ENCODE results near the gene GAREM1.
A peak's percentile ranks its signal among the peaks of the same experiment; 100 is the strongest.

The GAREM1 gene

DNA sequence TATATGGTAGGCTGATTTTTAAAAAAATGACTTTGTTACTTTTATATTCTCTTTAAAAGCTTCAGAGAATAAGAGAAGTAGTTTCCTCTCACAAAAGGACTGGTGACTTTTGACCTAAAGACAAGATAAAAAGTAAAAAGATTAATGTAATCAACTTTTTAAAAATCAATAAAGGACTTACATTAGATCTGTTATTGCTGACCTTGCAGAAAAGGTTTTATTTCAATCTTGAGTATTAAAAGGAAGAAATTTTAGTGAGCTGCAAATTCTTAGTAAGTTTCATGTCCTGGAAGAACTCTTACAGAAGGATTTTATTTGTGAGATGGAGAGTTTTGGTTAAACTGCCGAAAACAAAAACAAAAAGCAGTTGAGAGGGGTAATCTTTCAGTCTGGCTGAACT, 2.2 kb upstream of the GAREM1 start:
- no peak for TF ChIP-seq JUND (IDR thresholded peaks at IDR 0.05; ENCODE audit: low read depth)
- no peak for DNase-seq (ENCODE audit: low read depth in 1 of 2, low spot score in 1 of 2)
- in situ Hi-C loops (cut with HindIII; ENCODE audit: low pct_unique_long_range_greater_than_20kb, low sequenced_read_pairs) = no loop called here

DNA sequence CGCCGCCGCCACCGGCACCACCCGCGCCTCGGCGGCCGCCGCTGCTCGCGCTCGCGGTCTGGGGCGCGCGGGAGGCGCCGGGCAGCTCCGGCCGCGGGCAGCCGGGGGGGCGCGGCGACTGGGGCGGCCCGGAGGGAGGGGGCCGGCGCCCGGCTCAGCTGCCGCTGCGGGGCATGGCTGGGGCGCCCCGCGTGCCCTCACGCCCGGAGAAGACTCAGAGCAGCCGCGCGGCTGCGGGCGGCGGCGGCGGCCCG, 295 bp downstream of the GAREM1 start:
- in situ Hi-C loops (cut with HindIII; ENCODE audit: low pct_unique_long_range_greater_than_20kb, low sequenced_read_pairs) = no loop called here
- no peak for TF ChIP-seq JUND (IDR thresholded peaks at IDR 0.05; ENCODE audit: low read depth)
- DNase-seq (ENCODE audit: low read depth in 1 of 2, low spot score in 1 of 2) = no peak

DNA sequence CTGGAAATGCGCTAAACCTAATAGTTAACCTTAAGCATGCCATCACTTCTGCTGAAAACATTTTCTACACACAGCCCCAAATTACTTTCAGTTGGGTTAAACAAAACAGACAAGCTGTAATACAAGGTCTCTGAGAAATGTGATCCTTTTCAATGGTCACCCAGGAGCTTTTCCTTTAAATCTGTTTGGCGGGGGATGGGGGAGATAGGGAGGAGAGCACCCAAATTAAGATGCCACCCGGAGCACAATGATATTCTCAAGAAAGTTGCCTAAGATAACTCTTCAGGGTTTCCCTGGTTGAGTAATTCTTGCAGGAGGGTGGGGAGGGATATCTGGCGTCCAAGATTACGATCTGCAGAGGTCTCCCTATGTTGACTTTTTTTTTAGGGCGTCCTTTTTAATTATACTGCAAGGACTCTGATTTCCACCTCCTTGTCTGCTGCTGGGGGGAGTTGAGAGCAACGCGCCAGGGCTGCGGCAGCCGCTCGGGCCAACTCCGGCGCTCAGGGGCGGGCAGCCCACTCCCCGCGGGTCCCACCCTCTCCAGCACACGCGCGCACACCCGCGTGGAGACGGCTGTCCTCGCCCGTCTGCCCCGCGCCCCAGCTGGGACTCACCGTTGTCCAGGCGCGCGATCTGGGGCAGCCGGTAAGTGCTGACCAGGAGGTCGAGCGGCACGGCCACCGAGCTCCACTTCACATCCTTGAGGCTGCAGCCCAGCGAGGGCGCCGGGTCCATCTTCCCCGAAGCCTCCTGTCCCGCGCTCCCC, 807 bp downstream of the GAREM1 start:
- DNase-seq (ENCODE audit: low read depth in 1 of 2, low spot score in 1 of 2) = peak; percentile 12 to 19
- in situ Hi-C loops (cut with HindIII; ENCODE audit: low pct_unique_long_range_greater_than_20kb, low sequenced_read_pairs) = no loop called here
- no peak for TF ChIP-seq JUND (IDR thresholded peaks at IDR 0.05; ENCODE audit: low read depth)

DNA sequence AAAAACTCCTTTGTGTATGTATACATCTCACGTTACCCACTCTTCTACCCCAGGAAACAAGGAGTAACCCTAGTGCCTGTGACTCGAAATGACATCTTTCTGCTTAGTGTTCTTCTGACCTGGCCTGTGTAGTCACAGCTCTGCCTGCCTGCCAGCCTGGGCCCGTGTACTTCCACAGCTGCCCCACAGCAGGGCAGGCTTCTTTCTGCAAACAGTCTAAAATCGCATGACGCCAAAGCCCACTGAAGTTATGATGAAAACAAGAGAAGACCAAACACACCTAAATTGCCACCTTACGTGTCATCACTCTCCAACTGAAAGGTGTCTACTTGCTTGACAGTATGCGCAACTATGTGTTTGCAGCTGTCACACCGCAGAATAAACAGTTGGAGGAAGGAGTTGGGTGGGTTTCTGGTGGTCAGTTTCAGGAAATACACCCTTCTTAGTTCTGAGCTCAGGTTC, 1.5 kb downstream of the GAREM1 start:
- peak; percentile 22 to 45 for DNase-seq (ENCODE audit: low read depth in 1 of 2, low spot score in 1 of 2)

DNA sequence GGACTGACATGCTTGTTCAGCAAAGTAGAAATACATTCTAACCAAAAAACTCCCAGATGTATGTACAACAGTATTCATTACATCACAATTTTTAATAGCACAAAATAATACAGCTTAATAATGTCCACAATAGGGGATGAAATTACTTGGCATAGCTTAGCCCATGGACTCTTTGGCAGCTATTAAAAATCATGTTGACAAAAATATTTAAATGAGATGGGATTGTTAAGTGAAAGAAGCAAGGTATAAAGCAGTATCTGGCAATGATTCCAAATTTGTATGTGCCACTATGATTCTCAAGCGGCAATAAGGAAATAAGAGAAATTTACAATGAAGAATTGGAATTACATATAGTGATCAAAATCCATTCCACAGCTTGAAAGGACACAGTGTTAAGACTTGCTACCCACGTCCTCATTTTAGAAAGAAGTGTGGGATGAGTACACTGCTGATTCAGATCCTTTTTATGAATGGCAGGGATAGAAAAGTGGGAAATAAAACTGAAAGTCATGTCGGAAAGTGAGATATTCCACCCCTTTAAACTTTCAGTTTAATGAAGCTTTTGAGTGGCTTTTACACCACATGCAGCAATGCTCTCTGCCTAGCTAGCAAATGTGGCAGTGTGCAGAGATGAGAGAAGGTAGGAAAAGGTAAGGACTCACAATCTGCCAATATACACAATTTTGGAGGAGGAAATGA, 2.4 kb downstream of the GAREM1 start:
- no peak for DNase-seq (ENCODE audit: low read depth in 1 of 2, low spot score in 1 of 2)
- in situ Hi-C loops (cut with HindIII; ENCODE audit: low pct_unique_long_range_greater_than_20kb, low sequenced_read_pairs) = no loop called here
- no peak for TF ChIP-seq JUND (IDR thresholded peaks at IDR 0.05; ENCODE audit: low read depth)

More for the DNA sequence above, 1.5 kb downstream of the GAREM1 start:
- in situ Hi-C loops (cut with HindIII; ENCODE audit: low pct_unique_long_range_greater_than_20kb, low sequenced_read_pairs) = no loop called here
- no peak for TF ChIP-seq JUND (IDR thresholded peaks at IDR 0.05; ENCODE audit: low read depth)

DNA sequence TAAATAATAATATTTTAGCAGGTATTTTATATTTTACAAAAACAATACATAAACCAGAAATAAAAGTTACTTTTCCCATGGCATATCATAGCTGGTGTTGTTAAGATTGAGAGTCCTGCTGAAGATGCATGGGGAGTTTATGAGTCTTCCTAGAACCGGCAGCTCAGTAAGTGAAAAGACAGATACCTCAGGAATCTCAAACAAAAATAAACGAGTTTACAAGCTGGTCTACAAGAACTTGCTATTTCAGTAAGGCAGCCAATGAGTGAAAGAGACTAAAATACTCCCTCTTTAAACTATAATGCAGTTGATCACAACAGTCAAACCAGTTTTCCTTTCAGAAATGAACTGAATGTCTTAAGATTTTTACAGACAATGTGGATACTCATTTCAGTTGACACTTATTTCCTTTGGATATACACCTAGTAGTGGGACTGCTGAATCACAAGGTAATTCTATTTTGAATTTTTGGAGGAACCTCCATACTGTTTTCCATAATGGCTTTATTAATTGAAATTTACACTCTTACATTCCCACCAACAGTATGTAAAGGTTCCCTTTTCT, 8.9 kb downstream of the GAREM1 start:
- no peak for TF ChIP-seq JUND (IDR thresholded peaks at IDR 0.05; ENCODE audit: low read depth)
- DNase-seq (ENCODE audit: low read depth in 1 of 2, low spot score in 1 of 2) = no peak
- in situ Hi-C loops (cut with HindIII; ENCODE audit: low pct_unique_long_range_greater_than_20kb, low sequenced_read_pairs) = no loop called here

DNA sequence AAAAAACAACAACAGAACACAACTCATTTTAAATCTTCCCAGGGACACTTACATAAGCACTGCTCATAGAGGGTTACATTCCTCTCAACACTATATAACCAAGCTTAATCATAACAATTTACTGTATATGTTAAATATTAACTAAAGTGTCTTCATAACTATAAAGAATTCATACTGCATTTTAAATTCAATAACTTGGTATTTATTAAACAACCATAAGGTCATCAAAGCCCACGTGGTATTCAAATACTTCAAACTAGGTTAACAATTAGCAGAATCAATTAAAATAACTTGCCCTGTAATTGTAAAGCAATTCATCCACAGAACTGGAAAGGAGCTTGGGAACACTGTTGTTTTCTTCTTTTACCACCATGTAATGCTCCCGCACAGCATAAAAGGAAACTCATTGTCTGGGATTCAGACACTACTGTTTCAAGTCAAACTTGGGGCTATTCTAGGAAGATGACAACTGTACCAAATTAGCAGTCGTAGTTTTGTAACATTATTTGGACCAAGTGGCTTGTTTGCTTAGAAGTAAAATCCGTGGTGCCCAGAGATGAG, 10.4 kb downstream of the GAREM1 start:
- in situ Hi-C loops (cut with HindIII; ENCODE audit: low pct_unique_long_range_greater_than_20kb, low sequenced_read_pairs) = no loop called here

DNA sequence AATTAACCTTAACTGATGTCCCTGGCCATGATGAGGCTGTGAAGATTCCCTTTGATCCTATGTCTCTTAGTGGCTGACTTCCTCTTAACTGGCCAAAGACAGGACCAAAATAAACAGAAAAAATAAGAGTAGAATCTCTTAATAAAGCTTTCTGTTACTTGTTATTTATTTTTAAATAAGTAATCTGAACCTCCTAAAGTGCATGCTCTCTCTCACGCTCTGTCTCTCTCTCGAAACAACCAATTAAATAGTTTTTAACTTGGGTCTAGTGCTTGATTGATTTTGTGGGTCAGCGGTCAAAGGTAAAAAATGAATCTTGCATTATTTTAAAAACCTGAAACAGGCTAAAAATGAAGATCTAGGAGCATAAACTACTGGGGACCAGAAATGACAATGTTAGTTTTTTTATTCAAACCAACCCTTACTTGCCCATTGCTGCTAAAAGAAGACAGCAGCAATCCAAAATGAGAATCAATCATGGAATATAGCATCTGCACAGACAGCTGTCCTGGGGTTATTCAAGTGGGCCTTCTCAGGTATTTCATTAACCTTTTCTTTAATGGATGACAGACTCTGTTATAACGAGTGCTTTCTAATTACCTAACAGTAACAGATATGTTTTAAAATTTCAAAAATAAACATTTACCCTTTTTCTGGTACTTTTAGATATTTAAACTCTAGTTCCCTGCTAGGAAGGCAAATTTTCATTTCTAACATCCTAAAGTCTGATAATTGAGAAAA, 11.2 kb downstream of the GAREM1 start:
- no peak for DNase-seq (ENCODE audit: low read depth in 1 of 2, low spot score in 1 of 2)
- in situ Hi-C loops (cut with HindIII; ENCODE audit: low pct_unique_long_range_greater_than_20kb, low sequenced_read_pairs) = no loop called here
- TF ChIP-seq JUND (IDR thresholded peaks at IDR 0.05; ENCODE audit: low read depth) = no peak

More for the DNA sequence above, 10.4 kb downstream of the GAREM1 start:
- TF ChIP-seq JUND (IDR thresholded peaks at IDR 0.05; ENCODE audit: low read depth) = no peak
- no peak for DNase-seq (ENCODE audit: low read depth in 1 of 2, low spot score in 1 of 2)

DNA sequence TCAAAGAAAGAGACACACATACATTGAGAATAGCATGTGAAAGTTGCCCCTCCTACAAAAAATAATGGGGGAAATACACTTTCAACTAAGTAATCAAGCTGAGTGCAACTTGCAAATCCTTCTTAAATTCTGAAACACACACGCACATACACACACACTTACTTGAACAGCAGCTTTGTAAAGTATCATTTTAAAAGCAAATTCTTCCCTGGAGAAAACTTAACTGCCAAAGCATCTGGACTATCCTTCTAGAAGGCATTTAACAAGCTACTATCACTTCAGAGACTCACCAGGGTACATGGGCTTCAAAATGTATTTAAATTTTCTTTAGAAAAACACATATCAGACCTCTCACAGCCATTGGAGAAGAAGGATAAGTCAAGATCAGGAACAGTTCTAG, 15.3 kb downstream of the GAREM1 start:
- TF ChIP-seq JUND (IDR thresholded peaks at IDR 0.05; ENCODE audit: low read depth) = no peak
- no peak for DNase-seq (ENCODE audit: low read depth in 1 of 2, low spot score in 1 of 2)
- in situ Hi-C loops (cut with HindIII; ENCODE audit: low pct_unique_long_range_greater_than_20kb, low sequenced_read_pairs) = no loop called here

DNA sequence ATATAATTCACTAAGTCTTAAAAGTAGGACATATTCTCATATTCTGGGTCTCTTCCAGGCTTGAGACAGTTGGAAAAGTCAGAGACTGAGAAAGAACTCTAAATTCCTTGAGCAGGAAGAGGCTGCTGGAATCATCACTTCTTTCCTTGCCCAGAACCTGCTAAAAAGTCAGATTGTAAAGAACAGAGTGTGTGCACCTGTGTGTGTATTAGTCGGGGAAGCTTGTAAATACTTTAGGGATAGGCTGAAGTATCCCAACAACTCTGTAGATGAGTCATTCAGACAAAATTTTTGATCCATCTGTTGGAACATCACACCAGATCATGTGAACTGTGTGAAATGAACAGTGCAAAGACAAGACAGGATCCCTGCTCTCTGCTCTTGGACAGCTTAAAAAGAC, 16.1 kb downstream of the GAREM1 start:
- no peak for TF ChIP-seq JUND (IDR thresholded peaks at IDR 0.05; ENCODE audit: low read depth)
- in situ Hi-C loops (cut with HindIII; ENCODE audit: low pct_unique_long_range_greater_than_20kb, low sequenced_read_pairs) = no loop called here
- no peak for DNase-seq (ENCODE audit: low read depth in 1 of 2, low spot score in 1 of 2)

DNA sequence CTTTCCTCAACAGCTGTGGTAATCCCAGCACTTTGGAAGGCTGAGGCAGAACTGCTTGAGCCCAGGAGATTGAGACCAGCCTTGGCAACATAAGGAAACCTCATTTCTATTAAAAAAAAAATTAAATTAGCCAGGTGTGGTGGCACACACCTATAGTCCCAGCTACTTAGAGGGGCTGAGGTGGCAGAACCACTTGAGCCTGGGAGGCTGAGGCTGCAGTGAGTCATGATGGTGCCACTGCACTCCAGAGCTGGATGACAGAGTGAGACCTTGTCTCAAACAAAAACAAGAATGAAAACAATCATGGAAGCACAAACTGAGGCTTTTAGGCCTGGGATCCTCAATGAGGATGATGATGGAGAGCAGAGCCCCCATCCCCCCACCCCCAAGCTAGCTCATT, 19.8 kb downstream of the GAREM1 start:
- in situ Hi-C loops (cut with HindIII; ENCODE audit: low pct_unique_long_range_greater_than_20kb, low sequenced_read_pairs) = no loop called here
- DNase-seq (ENCODE audit: low read depth in 1 of 2, low spot score in 1 of 2) = no peak
- no peak for TF ChIP-seq JUND (IDR thresholded peaks at IDR 0.05; ENCODE audit: low read depth)

DNA sequence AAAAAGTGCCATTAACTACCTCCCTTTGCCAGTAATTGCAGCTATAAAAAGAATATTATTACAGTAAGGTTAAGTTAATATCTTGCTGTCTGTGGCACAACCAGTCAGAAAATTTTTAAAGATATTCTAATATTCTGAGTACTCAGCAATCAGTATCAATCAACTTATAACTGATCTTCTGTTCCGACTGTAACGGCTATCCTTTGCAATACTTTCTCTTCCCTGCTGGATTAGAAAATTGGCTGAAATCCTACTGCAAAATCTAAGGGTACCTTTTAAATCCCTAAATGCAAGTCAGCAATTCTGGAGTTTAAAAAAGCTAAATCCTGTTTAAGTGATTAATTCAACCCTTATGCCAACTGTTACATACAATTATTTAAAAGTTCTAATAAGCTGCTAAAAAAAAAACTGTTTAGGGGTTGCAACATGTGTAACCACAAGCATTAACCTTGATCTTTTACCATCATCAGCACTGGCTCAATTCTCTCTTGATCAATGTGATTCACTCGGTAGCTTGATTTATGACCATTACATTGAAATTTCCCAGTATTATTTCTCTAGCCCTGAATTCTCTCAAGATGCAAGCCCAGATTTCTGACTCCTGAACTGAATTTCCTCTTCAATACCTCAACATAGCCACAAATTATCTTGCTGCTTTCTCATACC, 20.5 kb downstream of the GAREM1 start:
- in situ Hi-C loops (cut with HindIII; ENCODE audit: low pct_unique_long_range_greater_than_20kb, low sequenced_read_pairs) = no loop called here
- TF ChIP-seq JUND (IDR thresholded peaks at IDR 0.05; ENCODE audit: low read depth) = no peak
- DNase-seq (ENCODE audit: low read depth in 1 of 2, low spot score in 1 of 2) = no peak
